Fibroblast of skin of left biceps (primary cell): ENCODE results near the gene PHF2.

ENCODE experiments used
- DNase-seq, 2 experiments: peaks; one replicate each; pipeline ENCODE4 v3.0.0-alpha.2; 2013; ENCODE audit warnings: low read depth in 2 of 2

The PHF2 gene

DNA sequence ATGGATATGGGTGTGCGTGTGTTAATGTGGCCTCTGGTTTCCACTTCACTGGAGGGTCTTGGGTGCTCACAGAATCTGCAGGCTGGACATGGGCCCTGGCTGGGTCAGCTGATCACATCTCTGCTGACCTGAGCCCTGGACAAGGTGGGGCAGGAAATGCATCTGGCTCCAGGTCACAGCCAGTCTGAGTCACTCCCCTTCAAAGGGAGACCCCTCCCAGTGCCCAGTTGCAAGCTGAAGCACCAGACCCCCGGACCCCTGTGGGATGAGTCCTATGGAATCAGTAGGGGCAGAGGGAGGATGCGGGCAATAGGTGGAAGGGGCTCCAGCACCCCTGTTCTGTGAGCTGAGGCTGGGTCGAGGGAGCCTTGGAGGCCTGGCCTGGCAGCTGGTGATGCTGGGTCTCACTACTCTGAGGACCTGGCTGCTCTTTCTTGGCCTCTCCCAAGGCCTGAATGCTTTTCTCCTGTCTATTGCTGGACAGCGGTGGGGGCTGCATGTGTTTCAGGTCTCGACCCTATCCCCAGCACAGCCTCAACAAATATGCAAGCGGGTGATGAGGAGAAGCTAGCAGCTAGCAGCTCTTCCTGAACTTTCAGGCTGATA, 54.5 kb downstream of the PHF2 start:
- no peak for DNase-seq

DNA sequence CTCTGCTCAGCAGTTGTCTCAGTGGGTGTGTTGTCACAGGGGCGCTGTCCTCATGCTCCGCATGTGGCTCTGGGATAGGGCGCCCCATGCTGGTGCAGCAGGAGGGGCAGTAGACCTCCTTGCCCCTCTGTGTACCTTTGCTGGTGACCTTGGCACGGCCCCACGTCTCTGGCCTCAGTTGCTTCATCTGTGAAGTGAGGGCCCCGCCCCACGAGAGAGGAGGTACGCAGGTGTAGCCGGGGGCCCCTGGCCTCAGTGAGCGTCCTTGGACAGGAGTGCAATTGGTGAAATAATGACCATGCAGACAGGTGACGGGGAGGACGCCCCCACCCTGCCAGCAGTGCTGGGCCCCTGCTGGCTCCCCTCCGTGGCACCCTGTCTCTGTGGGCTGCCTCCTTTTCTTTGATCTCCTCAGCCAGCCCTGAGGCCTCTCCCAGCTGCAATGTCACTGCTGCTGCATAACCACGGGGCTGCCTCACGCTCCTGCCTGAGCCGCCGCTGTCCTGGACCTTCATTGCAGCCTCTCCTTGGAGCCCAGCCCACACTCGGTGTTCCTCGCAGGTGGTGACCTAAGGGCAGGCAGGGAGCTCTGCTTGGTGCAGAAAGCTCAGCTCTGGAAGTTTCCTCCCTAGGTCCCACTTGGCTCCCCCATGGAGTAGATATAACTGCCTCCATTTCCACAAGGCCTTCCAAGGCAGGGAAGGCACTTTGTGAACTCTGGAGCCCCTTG, 57.3 kb downstream of the PHF2 start:
- DNase-seq, result no peak

DNA sequence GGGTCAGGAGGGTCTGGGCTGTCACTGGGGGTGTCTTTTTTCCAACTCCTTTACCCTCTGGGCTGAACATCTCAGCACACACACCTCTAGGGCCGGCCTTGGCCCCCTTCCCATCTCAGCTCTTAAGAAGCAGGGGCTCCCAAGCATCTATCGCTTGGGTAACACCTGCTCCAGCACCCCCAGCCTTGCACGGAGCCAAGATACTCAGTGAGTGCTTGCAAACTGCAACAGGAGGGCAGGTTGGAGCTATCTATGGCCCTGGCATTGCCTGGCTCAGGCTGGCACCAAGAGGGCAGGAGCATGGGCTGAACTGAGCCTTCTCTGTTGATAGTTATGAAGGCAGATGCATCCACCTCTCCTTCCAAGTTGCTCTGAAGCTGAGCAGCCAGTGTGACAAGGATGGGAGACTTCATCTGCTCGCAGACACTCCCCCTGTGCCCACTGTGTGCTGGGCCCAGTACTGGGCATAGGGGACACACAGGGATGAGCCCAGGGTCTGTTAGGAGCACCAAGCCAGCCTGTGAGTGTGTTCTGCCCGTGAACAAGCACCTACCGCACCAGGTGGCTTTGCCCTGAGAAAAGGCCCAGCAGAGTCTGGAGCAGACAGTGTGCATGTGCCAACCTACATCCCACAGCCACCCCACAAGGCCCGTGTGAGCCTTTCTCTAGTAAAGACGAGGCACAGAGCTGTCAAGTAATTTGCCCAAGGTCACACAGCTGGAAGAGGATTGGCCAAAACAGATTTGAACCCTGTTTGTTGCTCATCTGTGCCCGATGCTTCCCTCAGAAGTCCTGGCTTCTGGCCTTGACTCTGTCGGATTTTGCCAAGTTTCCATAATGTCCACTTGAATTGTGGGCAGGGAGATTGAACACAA, 58.2 kb downstream of the PHF2 start:
- DNase-seq, result no peak

- DNase-seq, result no peak
These were observed 59.1 kb downstream of the PHF2 start for GRCh38 chr9:93635186-93636107.

DNA sequence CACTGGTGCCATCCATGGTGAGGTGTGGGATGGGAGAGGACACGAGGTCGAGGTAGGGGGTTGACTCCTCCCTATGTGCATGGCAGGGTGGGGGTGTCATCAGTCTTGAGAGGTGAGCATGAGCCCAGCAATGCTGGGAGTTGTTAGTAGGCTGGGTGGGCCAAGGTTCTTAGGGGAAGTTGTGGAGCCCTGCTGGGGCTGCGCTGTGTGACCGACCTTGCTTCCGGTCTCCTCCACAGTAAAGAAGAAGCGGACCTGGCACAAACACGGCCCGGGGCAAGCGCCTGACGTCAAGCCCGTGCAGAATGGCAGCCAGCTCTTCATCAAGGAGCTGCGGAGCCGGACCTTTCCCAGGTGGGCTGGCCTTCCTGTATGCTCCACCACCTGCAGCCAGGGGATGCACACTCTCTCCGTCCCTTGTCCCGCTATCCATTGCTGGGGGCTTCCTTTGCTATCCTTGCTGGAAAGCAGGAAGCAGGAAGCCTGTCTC, 59.8 kb downstream of the PHF2 start:
- DNase-seq, result no peak

GRCh38 chr9:93636667-93637066, 60.3 kb downstream of the PHF2 start:
- DNase-seq, result no peak

- DNase-seq, result no peak
These were observed 61.5 kb downstream of the PHF2 start for GRCh38 chr9:93637886-93638285.

DNA sequence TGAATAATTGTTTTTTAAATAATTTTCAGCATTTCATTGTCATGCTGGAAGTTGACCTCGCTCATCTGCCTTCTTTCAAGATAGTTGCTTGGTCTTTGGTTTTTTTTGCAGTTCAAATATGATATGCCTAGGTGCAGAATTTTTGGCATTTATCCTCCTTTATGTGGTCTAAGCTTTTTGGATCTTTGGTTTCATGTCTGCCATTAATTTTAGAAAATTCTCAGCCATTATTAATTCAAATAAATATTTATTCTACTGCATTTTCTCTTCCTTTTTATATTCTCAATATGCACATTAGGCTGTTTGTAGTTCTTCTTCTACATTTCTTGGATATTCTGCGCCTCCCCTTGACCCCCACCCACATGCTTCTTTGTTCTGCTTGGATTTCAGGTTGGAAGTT, 63.6 kb downstream of the PHF2 start:
- no peak for DNase-seq

DNA sequence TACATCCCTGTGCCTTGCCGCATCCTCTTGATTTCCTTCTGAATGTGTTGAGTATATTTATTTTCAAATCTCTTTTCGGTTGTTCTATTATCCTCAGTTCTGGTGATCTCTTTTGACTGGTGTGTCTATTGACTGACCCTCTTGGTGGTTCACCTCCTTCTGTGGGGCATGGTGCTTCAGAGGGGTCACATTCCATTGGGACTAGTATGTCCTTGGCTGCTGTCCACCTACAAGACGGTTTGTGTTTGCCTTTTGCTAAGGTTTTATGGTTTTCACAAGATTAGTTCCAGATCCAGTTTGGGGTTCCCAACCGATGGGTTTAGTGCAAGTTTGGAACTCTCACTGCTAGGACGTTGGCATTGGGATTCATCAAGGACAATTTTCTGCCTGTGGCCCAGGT, 66.6 kb downstream of the PHF2 start:
- DNase-seq, result peak; percentile 6 to 9

DNA sequence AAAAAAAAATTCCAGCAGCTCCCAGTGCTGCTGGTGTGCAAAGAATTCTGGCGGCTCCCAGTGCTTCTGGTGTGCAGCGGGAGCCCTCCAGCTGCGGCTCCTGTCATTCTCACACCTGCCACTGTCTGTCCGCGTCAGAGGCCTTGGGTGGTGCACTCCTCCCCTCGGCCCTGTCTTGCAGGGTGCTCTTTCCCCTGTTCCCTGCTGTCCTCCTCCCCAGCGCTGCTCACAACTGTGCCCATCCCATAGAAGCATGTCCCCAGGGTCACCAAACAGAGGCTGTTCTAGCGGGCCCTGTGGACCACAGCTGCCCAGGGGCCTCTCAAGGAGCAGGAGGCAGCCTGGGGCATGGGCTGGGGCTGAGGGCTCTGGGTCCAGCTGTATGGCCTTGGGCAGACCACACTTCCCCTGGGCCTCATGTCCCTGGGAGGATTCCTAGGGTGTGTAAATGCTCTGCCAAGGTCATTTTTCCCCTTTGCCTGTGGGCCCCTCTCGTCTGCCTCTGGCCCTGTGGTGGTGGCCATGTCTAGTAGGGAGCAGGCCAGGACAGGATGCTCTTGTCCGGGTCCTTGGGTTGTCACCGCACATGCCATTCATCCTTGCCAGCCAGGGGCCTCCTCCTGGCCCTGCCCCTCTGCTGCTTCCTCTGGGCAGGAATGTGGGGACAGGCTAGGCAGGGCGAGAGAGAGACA, 68.2 kb downstream of the PHF2 start:
- DNase-seq, result no peak

- no peak for DNase-seq
These were observed 68.9 kb downstream of the PHF2 start for GRCh38 chr9:93645149-93645889.

DNA sequence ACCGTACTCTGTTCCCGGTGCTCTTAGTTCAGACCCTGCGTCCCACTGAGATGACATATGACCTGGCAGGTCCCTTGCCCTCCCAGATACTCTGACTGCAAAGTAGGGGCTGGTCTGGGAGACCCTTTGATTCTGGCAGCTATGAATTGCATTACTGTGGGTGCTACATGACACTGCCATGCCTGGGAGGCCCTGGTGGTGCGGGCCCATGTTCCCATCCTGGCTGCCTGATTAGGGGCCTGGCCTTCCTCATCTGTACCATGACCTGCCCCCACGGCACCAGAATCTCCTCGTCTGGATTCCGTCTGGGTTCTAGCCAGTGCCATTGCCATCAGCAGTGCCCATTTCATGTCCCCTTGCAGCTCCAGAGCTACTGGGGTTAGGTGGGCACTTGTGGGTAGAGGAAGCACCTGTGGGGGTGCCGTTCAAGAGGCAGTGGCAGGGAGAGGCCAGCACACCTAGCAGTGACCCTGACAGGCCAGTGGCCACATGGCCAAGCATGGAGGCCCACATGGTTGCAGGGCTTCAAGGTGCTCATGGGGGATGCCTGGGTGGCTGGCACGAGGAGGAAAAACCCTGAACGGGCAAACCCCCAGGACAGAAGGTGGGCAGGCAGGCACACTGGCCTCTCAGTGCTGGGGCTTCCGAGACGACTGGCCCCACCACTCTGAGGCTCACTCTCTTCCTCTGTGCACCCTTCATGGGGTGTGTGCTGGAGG, 69.7 kb downstream of the PHF2 start:
- DNase-seq, result no peak

DNA sequence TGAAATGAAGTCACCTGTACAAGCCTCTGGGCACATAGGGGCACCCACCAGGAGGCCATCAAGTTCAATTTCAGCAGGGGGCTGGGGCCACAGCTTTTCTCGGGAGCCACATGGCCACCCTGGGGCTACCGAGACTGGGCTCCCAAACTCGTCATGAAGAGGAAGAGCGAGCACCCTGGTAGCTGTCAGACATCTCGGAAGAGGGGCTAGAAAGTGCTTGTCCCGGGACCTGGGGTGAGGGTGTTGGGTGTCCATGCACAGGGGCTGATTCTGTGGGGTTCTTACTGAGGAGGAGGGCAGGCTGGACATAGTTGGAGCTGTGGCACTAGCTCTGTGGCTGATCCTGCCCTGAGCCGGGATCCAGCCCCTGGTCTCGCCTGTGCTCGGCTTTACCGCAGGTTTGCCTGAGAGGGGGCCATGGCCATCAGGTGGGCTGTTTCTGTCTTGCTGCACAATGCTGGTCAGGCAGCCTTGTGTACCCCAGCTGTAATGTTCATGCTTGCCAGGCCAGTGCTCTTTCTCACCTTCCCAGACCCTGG, 70.3 kb downstream of the PHF2 start:
- DNase-seq, result no peak

DNA sequence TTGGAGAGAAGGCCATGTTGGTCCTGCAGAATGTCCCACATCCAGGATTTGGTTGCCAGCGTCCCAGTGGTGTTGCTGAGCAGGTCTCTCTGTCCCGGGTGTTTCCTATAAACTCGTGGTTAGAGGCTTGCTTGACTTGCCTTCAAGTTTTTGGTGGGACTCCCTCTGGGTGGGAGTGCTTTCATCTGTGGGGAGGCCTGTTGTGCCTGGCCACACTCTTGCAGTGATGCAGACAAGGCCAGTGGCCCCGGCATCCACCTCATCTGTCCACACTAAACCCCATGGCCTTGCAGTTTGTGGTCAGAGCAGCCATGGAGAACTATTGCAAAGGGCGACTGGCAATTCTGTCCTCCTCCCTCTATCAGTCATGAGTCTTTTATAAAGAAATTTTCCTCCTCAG, 71.8 kb downstream of the PHF2 start:
- no peak for DNase-seq

GRCh38 chr9:93648836-93649235, 72.5 kb downstream of the PHF2 start:
- no peak for DNase-seq

- DNase-seq, result no peak
These were observed 73.4 kb downstream of the PHF2 start for GRCh38 chr9:93649610-93650261.

GRCh38 chr9:93650448-93650847, 74.1 kb downstream of the PHF2 start:
- no peak for DNase-seq

DNA sequence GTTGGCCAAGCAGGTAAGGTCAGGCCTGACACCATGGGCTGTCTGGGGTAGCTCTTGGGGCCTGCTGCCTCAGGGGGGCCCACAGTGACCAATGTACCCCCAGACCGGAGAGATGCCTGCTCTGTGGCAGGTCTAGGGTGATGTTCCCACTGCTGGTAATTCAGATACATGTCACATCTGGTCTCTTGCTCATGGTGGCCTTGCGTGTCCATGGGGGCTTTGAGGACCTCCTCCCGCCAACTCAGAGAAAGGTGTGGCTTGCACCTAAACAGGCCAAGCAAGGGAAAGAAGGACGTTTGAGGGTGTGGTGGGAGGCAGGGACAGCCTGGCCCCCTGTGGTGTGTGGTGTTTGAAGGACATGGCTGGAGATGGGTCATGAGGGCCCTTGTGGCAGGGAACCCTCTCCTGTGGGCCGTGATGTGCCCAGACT, 75.2 kb downstream of the PHF2 start:
- no peak for DNase-seq
